Stimulated activated CD4-positive, alpha-beta T cell treated with anti-CD3 and anti-CD28 coated beads, Interleukin-12 subunit alpha, Interleukin-12 subunit beta, amount 100 ng/mL, for 4 hours (primary cell): ENCODE data around the gene PAGE2B.
"Not testable (repeated sequence)": the region's sequence is repeated elsewhere in the genome, so short reads cannot be mapped to it uniquely, and the experiment has no call there.

Experiments used
- DNase-seq: peaks from one replicate; pipeline ENCODE4 v3.0.0-alpha.2; 2020

Gene PAGE2B, protein sequence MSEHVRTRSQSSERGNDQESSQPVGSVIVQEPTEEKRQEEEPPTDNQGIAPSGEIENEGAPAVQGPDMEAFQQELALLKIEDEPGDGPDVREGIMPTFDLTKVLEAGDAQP

GRCh38 chrX:55074851-55075467, at the start of gene PAGE2B:
Gene PAGE2B (plus strand): TSS chrX:55075030. CDS start chrX:55076042, 1,012 bp downstream.
- DNase-seq = no peak

GRCh38 chrX:55026143-55026542, 48.7 kb upstream of the PAGE2B start:
- DNase-seq = no peak

GRCh38 chrX:55026840-55027239, 48.0 kb upstream of the PAGE2B start:
- DNase-seq = no peak

GRCh38 chrX:55028040-55028439, 46.8 kb upstream of the PAGE2B start:
- DNase-seq = no peak

DNA sequence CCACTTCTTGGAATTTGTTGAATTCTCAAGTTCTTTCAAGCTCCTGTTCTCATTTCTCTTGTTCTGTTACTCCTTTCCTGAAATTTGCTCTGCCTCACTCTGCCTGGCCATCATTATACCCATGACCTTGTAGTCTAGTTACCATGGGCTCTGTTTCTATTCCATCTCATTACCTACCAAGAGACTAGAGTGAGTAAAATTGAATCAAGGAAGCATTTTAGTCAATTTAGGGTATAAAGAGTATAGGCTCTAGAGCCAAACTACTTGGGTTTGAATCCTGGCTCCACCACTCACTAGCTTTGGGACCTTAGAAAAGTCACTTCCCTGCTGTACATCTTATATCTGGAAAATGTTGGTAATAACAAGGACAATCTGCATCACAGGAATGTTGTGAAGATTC, 46.2 kb upstream of the PAGE2B start:
- DNase-seq = no peak

DNA sequence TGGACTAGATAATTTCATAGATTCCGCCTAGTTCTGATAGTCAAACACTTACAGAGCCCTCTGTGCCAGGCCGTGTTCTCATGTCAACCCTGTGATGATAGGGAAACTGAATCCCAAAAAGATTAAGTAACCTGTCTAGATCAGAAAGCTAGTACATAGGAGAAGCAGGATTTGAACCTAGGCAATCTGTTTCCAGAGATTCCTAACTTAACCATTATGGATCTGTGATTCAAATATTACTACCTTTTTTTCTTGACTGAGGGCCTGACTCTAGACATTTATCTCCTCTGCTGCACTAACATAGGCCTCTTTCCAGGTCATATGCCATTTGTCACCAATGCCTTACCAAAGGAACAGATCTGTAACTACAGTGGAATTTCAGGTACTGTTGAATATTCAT, 45.5 kb upstream of the PAGE2B start:
- DNase-seq = no peak

GRCh38 chrX:55030271-55031205, 44.3 kb upstream of the PAGE2B start, which contains the start of gene ALAS2:
Gene ALAS2 (minus strand): TSS chrX:55030977. CDS start chrX:55026000, 4,977 bp downstream.
- DNase-seq = no peak

- no peak for DNase-seq
These were observed 41.4 kb upstream of the PAGE2B start for GRCh38 chrX:55033429-55033828.

GRCh38 chrX:55039471-55039870, 35.4 kb upstream of the PAGE2B start:
- no peak for DNase-seq

- DNase-seq = no peak
These were observed 33.3 kb upstream of the PAGE2B start for GRCh38 chrX:55041514-55041913.

GRCh38 chrX:55050599-55050998, 24.2 kb upstream of the PAGE2B start:
- DNase-seq = not testable (repeated sequence)

DNA sequence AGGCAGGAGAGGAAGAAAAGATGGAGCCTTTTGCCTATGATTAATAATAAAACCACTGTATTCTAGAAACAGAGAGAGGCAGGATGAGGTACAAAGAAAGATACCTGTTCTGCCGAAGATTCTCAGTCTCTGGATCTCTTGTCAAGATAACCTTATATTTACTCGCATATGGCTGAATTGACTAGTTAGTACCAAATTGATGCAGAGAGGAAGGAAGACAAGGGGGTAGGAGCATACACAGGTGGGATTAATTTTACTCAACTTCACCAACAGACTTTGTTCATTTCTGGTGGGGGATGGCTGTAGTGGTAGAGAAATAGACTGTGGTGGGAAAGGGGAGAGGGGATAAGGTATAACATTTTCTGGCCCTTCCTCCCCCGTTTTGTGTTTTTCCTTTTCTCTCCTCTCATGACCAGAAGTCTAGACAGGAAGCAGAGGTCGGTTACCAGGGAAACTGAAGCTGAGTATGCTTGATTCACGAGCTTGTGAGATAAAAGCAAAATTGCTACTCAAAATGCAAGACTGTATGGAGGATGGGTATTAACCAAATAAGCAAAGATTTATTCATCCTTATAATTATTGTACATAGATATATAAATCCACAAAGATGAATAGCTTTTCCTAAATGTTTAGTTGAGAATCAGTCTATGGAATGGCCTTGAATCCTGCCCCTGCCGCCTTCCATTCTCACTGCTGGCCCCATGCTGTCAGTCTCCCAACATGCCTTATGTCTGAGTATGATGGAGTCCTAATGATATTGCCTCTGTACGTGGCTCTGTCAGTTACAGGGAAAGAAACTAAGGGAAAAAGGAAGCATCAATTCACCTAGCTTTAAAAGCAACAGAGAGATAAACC, 17.8 kb upstream of the PAGE2B start:
- no peak for DNase-seq

DNA sequence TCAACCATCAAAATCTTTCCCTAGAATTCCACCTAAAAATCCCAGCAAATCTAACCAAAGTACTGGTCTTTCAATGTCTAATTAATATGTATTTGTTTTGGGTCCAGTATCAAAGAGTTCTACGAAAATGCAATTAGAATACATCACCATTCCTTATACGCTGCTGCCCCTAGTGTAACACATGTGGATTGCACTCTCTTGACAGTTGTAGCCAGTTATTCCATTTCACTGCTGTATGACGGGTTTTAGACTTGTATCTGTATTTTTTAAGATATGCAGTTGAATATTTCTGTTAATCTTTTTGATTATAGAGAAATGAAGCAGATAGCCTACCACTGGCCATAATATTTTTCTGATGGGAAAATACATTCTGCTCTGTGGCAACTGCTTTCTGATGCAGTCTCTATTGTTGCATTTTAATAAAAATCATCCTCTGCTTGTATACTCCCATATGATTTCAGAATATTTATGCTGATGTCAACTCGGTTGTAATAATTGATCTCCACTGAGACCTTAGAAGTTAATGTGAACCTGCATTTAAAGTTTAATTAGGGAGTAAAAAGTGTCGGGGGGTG, 17.1 kb upstream of the PAGE2B start:
- DNase-seq = no peak

DNA sequence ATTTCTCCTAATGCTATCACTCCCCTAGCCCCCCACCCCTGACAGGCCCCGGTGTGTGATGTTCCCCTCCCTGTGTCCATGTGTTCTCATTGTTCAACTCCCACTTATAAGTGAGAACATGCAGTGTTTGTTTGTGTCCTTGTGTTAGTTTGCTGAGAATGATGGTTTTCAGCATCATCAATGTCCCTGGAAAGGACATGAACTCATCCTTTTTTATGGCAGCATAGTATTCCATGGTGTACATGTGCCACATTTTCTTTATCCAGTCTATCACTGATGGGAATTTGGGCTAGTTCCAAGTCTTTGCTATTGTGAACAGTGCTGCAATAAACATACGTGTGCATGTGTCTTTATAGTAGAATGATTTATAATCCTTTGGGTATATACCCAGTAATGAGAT, 7.7 kb upstream of the PAGE2B start:
- DNase-seq = not testable (repeated sequence)

DNA sequence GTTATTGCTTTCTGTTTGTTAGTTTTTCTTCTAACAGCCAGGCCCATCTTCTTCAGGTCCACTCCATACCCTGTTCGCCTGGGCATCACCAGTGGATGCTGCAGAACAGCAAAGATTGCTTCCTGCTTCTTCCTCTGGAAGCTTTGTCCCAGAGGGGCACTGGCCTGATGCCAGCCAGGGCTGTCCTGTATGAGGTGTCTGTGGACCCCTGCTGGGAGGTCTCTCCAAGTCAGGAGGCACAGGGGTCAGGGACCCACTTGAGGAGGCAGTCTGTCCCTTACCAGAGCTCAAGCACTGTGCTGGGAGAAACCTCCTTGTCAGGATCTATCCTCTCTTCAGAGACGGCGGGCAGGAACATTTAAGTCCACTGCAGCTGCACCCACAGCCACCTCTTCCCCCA, 2.5 kb upstream of the PAGE2B start:
- DNase-seq = no peak

- DNase-seq = no peak
These were observed 14.1 kb downstream of the PAGE2B start, which contains the start of gene PAGE2 for GRCh38 chrX:55088795-55089489. Gene PAGE2 (plus strand): TSS chrX:55089018. CDS start chrX:55090021, 1,003 bp downstream.

GRCh38 chrX:55098691-55099090, 23.9 kb downstream of the PAGE2B start:
- no peak for DNase-seq

GRCh38 chrX:55099162-55099561, 24.3 kb downstream of the PAGE2B start:
- DNase-seq = no peak

- no peak for DNase-seq
These were observed 27.9 kb downstream of the PAGE2B start for GRCh38 chrX:55102754-55103153.

DNA sequence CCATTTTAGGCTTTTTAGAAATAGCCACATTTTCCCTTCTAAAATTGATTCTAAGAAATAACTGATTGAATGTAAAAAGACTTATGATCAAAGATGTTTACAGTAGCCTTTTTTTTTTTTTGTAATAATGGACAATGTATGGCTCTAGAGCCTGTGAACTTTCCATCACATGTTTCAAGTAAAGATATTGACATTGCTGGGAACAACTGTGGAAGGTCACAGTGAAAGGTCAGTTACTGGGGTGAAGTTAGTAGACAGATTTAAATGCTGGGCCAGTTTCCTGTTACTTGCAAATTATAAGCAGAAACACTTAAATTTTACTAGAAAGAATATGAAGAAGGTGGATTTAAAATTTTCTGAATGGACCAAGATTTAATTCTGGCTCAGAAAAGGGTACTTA, 32.4 kb downstream of the PAGE2B start:
- no peak for DNase-seq

DNA sequence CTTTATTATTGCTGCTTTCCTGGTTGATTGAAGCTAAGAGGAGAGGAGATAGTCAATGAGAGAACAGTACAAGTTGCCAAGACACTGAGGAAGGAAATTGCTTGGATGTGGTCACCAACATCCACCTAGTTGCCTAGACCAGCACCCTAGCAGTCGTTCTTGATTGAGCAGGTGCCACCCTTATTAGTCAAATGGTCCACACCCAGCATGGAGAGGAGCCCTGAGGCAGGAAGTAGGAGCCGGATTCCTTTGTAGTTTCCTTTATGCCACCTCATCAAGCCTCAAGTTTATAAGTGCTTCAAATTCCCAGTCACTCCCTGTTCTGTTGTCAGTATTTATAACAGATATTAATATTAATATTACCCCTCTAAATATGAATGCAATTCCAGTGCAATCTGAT, 33.1 kb downstream of the PAGE2B start:
- no peak for DNase-seq

DNA sequence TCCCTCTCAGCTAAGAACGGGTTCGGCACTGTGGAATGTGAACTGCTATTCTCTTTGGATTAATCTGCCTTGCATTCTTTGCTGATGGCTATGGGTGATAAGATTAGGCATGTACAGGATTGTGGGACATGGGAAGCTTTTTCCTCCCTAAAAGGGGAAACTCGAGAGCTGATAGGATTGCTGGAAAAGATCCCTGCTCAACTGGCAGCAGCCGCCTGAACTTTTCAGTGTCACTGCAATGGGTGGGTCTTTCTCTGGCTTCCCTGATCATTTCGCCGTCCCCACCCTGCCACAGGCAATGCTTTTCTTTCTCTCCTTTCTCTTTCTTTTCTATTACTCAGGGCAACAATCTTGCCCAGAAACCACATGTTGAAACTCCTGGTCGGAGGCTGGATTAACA, 34.5 kb downstream of the PAGE2B start:
- no peak for DNase-seq
